ENCODE measurements around the gene SLC44A1.

Gene SLC44A1

GRCh38 chr9:105333811-105334210, 89.4 kb downstream of the SLC44A1 start:
- DNase-seq (ENCODE audit: low read depth in 2 of 2), result no peak

DNA sequence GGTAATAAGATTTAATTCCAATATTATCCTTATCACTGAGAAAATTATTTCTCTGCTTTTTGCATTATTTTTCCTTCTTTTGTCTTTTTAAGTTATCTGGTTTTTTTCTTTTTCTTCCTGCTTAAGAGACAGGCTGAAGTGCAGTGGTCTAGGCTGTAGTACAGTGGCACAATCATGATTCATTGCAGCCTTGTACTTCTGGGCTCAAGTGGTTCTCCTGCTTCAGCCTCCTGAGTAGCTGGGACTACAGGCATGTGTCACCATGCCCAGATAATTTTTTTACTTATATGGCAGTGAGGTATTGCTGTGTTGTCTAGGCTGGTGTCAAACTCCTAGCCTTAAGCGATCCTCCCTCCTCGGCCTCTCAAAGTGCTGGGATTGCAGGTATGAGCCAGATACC, 93.9 kb downstream of the SLC44A1 start:
- no peak for DNase-seq (ENCODE audit: low read depth in 2 of 2)

- no peak for DNase-seq (ENCODE audit: low read depth in 2 of 2)
Observed at GRCh38 chr9:105339849-105340248, 95.4 kb downstream of the SLC44A1 start.

DNA sequence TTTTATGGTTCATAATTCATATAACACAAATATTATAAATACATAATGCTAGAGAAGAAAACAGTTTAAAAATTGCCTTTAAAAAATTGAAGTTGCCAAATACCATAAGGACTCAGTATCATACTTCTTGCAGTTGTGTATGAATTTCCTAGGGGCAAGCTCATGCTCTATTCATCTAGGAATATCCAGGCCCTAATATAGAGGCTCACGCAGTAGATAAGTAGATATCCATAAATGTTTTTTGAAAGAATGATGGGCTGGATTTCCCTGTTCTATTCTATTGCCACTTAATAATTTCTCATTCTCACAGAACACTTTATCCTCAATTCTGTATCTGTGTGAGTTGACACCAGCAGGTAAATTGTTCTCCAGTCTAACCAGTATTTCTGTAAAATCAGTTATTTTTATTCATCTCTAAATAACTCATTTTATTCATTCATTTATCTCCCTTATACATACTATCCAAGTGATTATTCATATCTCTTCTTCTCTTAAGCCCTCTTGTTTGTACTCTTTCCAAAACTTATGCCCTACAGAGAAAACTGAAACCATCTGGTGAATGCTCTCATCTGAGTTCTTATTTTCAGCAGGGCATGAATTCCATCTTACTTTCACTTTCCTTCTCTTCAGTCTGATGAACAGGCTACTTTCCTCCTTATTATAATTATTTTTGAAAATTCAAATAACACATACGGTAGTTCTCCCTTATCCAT, 97.1 kb downstream of the SLC44A1 start:
- DNase-seq (ENCODE audit: low read depth in 2 of 2), result no peak

- no peak for DNase-seq (ENCODE audit: low read depth in 2 of 2)
Observed at GRCh38 chr9:105342147-105342505, 97.7 kb downstream of the SLC44A1 start.

DNA sequence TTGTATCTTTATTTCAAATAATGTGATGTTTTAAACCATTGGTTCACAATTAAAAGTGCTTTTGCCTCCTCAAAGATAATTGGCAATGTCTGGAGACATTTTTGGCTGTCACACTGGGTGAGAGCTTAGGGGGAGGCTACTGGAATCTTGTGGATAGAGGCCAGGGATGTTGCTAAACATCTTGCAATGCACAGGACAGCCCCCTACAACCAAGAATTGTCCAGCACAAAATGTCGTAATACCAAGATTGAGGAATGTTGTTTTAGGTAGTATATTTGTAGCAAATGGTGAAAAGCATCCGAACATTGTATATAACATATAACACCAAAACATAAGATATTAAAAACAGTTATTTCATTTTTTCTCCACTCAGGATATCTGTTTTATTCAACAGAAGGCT, 99.8 kb downstream of the SLC44A1 start:
- DNase-seq (ENCODE audit: low read depth in 2 of 2), result no peak

- no peak for DNase-seq (ENCODE audit: low read depth in 2 of 2)
Observed at GRCh38 chr9:105345626-105346025, 101.2 kb downstream of the SLC44A1 start.

DNA sequence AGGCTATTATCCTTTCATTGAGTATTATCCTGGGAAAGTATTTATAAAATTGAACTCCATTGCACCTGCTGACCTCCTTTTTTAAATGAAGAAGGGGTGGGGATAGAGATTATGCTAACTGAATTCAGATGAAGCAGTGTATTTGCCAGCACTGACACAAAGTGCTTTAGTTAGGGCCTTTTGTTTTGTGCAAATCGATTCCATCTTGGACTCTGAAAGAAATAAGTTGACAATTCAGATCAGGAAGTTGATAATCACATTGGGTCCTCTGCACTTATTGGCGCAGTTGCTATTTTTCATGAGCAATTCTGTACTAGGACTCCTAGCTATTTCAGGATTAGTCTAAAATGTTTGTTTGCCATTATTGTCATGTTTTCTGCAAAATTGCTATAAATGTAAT, 101.8 kb downstream of the SLC44A1 start:
- no peak for DNase-seq (ENCODE audit: low read depth in 2 of 2)

- DNase-seq (ENCODE audit: low read depth in 2 of 2), result no peak
Observed at GRCh38 chr9:105354448-105354847, 110.0 kb downstream of the SLC44A1 start.

DNA sequence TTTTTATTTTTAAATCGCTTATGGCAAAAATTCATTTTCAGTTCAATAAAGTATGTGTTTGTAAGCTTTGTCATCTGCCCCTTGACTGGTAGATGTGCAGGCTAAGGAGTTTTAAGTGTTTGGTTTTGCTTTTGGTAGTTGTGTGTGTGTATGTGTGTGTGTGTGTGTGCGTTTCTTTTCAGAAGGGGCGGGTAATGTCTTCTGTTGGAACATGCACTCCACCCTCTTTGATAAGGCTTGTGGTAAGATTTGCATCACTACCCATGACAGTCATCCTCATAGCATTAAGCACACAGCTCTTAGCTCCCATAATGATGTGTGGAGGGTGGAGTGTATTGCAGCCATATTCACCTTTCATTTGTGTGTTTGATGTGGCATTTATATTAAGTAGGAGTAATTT, 111.3 kb downstream of the SLC44A1 start:
- no peak for DNase-seq (ENCODE audit: low read depth in 2 of 2)

DNA sequence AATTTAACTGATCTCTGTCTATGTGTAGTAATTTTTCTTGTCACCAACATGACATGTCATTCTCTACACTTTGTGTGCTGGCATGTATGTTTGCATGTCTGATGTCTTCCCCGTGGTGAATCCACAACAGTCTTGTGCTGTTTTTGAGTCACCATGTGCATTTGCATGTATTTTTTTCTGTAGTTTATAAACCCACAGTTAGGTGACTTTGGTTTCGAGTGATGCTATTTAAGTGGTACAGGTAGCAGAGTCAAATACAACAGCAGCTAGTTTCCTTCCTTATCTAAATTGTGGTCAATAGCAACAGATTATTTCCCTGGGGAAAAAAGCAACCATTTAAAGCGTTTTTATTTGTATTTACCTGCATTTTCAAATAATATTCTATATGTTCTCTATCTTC, 113.5 kb downstream of the SLC44A1 start:
- no peak for DNase-seq (ENCODE audit: low read depth in 2 of 2)

DNA sequence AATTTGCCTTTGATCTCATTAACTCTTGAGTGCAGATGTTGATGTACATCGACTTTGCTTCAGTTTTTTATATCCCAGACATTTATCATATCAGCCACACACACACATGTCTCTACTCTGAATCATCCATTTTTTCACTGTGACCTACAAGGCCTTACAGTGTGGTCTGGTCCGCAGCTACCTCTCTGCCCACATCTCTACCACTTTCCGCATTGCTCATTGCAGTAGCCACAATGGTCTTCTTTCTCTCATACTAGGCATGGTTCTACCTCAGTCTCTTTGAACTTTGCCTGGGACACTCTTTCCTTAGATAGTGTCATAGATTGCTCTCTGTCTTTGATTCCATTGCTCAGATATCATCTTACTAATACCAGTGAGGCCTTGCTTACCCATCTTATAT, 115.4 kb downstream of the SLC44A1 start:
- DNase-seq (ENCODE audit: low read depth in 2 of 2), result no peak

DNA sequence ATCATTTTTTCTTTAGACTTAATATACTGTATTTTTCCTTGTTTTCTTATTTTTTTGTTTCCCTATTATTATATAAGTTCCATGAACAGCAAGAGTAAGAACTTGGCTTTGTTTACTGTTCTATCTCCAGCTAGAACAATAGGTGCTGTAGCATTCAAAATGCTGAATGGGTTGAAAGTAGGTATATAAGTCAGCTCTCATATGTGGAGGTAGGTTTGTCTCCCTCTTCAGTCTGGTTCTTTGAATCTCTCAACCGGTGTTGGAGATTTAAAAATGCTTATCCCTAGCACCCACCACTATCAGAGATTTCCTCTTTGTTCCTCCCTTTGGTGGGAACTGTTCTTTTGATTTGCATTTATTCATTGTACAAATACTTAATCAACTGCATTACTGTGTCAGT, 115.9 kb downstream of the SLC44A1 start:
- no peak for DNase-seq (ENCODE audit: low read depth in 2 of 2)

- no peak for DNase-seq (ENCODE audit: low read depth in 2 of 2)
Observed at GRCh38 chr9:105361873-105362272, 117.4 kb downstream of the SLC44A1 start.

GRCh38 chr9:105362470-105362869, 118.0 kb downstream of the SLC44A1 start:
- no peak for DNase-seq (ENCODE audit: low read depth in 2 of 2)

- DNase-seq (ENCODE audit: low read depth in 2 of 2), result no peak
Observed at GRCh38 chr9:105363837-105364236, 119.4 kb downstream of the SLC44A1 start.

GRCh38 chr9:105369911-105370310, 125.5 kb downstream of the SLC44A1 start:
- no peak for DNase-seq (ENCODE audit: low read depth in 2 of 2)

DNA sequence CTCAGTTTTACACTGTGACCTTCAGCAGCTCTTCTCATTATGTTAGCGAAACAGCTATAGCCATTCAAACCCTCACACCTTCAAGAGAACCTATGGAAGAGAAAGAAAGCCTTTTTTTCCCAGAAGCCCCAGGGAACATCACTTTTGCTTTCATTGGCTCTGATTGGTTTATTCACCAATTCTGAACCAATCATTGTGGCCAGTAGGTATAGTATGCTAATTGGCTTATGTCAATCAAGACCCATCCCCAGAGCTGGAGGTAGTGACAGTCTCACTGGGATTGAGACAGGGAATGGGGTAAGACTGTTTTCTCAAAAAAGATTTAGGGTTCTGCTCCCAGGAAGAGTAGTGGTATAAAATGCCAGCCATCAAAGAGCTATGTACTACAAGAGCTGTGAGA, 129.3 kb downstream of the SLC44A1 start:
- DNase-seq (ENCODE audit: low read depth in 2 of 2), result no peak

- no peak for DNase-seq (ENCODE audit: low read depth in 2 of 2)
Observed at GRCh38 chr9:105375323-105375722, 130.9 kb downstream of the SLC44A1 start.

- DNase-seq (ENCODE audit: low read depth in 2 of 2), result no peak
Observed at GRCh38 chr9:105376893-105377292, 132.4 kb downstream of the SLC44A1 start.

GRCh38 chr9:105385381-105385985, 141.0 kb downstream of the SLC44A1 start:
- DNase-seq (ENCODE audit: low read depth in 2 of 2), result no peak

DNA sequence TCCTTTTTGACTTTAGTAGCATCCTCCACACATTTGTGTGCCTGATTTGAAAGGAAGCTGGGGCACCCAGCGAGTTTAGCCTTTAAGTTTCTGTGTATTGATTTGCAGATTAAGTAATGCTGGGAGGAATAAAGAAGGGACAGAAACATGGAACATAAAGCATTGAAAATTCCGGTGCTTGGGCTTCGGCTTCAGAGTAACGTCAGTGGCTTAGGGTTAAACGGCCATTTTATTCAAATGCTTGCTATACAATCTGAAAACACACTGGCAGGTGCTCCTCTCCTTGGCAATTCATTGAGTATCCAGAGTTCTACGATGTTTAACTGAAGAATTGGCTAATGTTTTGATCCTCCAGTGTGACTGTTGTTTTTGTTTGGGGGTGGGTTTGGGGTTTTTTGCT, 145.3 kb downstream of the SLC44A1 start:
- no peak for DNase-seq (ENCODE audit: low read depth in 2 of 2)

DNA sequence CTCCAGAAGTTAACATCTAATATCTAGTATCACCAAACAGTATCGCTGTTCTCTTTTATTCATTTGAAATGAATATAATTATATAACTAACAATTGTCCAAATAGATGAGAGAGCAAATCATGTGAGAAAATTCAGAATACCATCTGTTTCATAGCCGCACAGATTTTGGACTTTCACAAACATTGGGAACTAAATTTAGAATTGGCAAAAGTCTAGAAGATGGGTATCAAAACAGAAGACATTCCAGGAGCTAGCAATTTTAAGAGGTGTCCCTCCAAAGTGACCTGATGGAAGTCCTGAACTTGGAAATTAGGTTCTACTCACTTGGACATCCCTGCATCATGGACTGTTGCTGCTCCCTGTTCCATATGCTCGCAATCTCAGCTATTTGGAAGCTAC, 146.4 kb downstream of the SLC44A1 start:
- DNase-seq (ENCODE audit: low read depth in 2 of 2), result no peak

DNA sequence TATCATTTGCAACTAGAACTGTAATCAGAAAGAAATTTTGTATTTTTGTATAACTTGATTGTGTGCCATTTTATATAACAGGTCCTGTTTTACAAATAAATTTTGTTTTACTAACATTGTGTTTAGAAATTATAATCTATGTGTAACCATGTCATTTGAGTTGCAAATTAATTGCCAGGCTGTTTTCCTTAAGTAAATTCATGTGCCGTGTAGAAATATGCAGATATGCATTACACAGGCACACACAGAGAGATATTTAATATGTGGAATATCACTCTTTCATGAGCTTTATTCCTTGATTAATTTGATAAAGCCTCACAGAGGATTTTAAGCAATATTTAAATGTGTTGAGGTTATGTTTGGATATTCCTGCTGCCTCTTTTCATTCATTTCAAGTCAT, 146.8 kb downstream of the SLC44A1 start:
- no peak for DNase-seq (ENCODE audit: low read depth in 2 of 2)
